Stimulated activated CD4-positive, alpha-beta T cell treated with anti-CD3 and anti-CD28 coated beads, TNF-alpha, amount 100 ng/mL, for 4 hours (primary cell): ENCODE results near the gene SNRPN.
"Not testable (repeated sequence)": the region's sequence is repeated elsewhere in the genome, so short reads cannot be mapped to it uniquely, and the experiment has no call there.

ENCODE experiments used
- DNase-seq, 3 experiments: peaks; one replicate each; pipeline ENCODE4 v3.0.0-alpha.2; 2020; ENCODE audit warnings: low read depth in 3 of 3

SNRPN gene

GRCh38 chr15:24971052-24971451 lies 16.3 kb downstream of the SNRPN start:
- no peak for DNase-seq

GRCh38 chr15:24971772-24972171 lies 17.0 kb downstream of the SNRPN start:
- no peak for DNase-seq

- DNase-seq = not testable (repeated sequence)
These were observed 17.9 kb downstream of the SNRPN start for GRCh38 chr15:24972707-24973106.

- DNase-seq = no peak
These were observed 22.1 kb downstream of the SNRPN start for GRCh38 chr15:24976932-24977331.

GRCh38 chr15:24977686-24978085 lies 22.9 kb downstream of the SNRPN start:
- DNase-seq = no peak

- no peak for DNase-seq
These were observed 30.4 kb downstream of the SNRPN start for GRCh38 chr15:24985224-24985623.

- DNase-seq = no peak
These were observed 31.9 kb downstream of the SNRPN start for GRCh38 chr15:24986653-24987052.

GRCh38 chr15:25019434-25019833 lies 64.6 kb downstream of the SNRPN start:
- no peak for DNase-seq

- DNase-seq = no peak
These were observed 67.4 kb downstream of the SNRPN start for GRCh38 chr15:25022233-25022632.
